GM12878 (cell line): ENCODE data around the gene LATS2. TPM values are rescaled to one million over a fixed set of nuclear protein-coding genes. Genes with fewer than 3 reads are reported as not detected.

Source experiments
- ATAC-seq: fragments of 200-7000 bp; cut with Tn5 transposase; 3 replicates; pipeline ENCODE4 v1.9.1; 2020; ENCODE audit warnings: mild to moderate bottlenecking, moderate library complexity
- BruUV-seq: library from RNA; stranded (reverse); fragments of 400-500 nt; replicated peaks from 2 replicates; lab custom pipeline; 2021; lab: Mats Ljungman, UMichigan
- CTCF ChIA-PET: fragments of 300-600 bp; sonication (Branson Sonifier 250); formaldehyde crosslinking; extraction: SDS; loops from one replicate; lab custom pipeline; 2021; ENCODE audit warnings: inconsistent platforms; lab: Yijun Ruan, JAX
- POLR2A ChIA-PET: fragments of 350-600 bp; formaldehyde crosslinking; extraction: SDS; loops from one replicate; lab custom pipeline; 2021; ENCODE audit warnings: inconsistent platforms; lab: Charles Lee
- RAD21 ChIA-PET: fragments of 300-600 bp; sonication (Branson Sonifier 250); formaldehyde crosslinking; loops from one replicate; lab custom pipeline; 2023; ENCODE audit warnings: antibody characterized with exemption; ENCODE audit not compliant: unreplicated experiment; lab: Charles Lee
- SMC1A ChIA-PET: fragments of 300-600 bp; sonication (Branson Sonifier 250); formaldehyde crosslinking; loops from one replicate; lab custom pipeline; 2023; ENCODE audit not compliant: unreplicated experiment, uncharacterized antibody; lab: Charles Lee
- DNase-seq: peaks from one replicate; pipeline ENCODE4 v3.0.0-alpha.2; 2011; ENCODE audit warnings: low read depth, low spot score
- FAIRE-seq: peaks from 3 replicates; lab custom pipeline; 2011; peaks lifted over from hg19 to GRCh38; lab: Jason Lieb, UNC
- H2AFZ ChIP-seq: 2 replicates; pipeline ENCODE4 v1.6.0; 2011; ENCODE audit warnings: low read depth, low read length, control low read depth; ENCODE audit not compliant: control insufficient read depth
- H3K27ac ChIP-seq: 2 replicates; pipeline ENCODE4 v1.5.1; 2011; ENCODE audit warnings: control low read depth; ENCODE audit not compliant: control insufficient read depth, insufficient read depth
- H3K27me3 ChIP-seq, 2 experiments: replicated peaks in 1 of 2; 2 replicates each; pipeline versions ENCODE4 v1.6.0 to v1.6.1; 2011; ENCODE audit warnings: low read length in 1 of 2; ENCODE audit not compliant: control insufficient read depth in 2 of 2, insufficient read depth in 2 of 2
- H3K36me3 ChIP-seq, 2 experiments: 2 replicates each; pipeline ENCODE4 v1.5.1; 2011; ENCODE audit warnings: low read length in 1 of 2; ENCODE audit not compliant: control insufficient read depth in 2 of 2, insufficient read depth in 2 of 2
- H3K4me1 ChIP-seq: 2 replicates; pipeline ENCODE4 v1.6.1; 2011; ENCODE audit warnings: mild to moderate bottlenecking, low read length, moderate library complexity, mixed read lengths; ENCODE audit not compliant: control insufficient read depth, insufficient read depth
- H3K4me2 ChIP-seq: 2 replicates; pipeline ENCODE4 v1.6.0; 2011; ENCODE audit warnings: control low read depth; ENCODE audit not compliant: control insufficient read depth, insufficient read depth
- H3K4me3 ChIP-seq: fragments of 200-600 bp; sonication (generic); 2 replicates; pipeline ENCODE4 v1.5.1; 2016
- H3K79me2 ChIP-seq: 2 replicates; pipeline ENCODE4 v1.6.0; 2011; ENCODE audit warnings: low read length; ENCODE audit not compliant: control insufficient read depth, insufficient read depth
- H3K9ac ChIP-seq: 2 replicates; pipeline ENCODE4 v1.8.0; 2011; ENCODE audit warnings: low read length, control low read depth, mixed read lengths; ENCODE audit not compliant: control insufficient read depth, insufficient read depth
- H3K9me3 ChIP-seq: replicated peaks from 3 replicates; pipeline ENCODE4 v1.5.1; 2011; ENCODE audit warnings: mild to moderate bottlenecking, low read length; ENCODE audit not compliant: control insufficient read depth, insufficient read depth
- H4K20me1 ChIP-seq: 2 replicates; pipeline ENCODE4 v1.6.0; 2011; ENCODE audit not compliant: control insufficient read depth, insufficient read depth
- CBFB ChIP-seq: IDR thresholded peaks from 2 replicates; pipeline ENCODE4 v1.6.1; 2016; ENCODE audit warnings: antibody characterized with exemption, low read depth
- CBX3 ChIP-seq: fragments of 200-600 bp; sonication (generic); IDR thresholded peaks from 2 replicates; pipeline ENCODE4 v1.6.1; 2016; ENCODE audit warnings: low read depth, borderline replicate concordance
- CHD4 ChIP-seq: fragments of 200-600 bp; sonication (generic); IDR thresholded peaks from 2 replicates; pipeline ENCODE4 v1.6.1; 2016; ENCODE audit warnings: mild to moderate bottlenecking
- GATAD2B ChIP-seq: fragments of 450-650 bp; conservative IDR thresholded peaks from 2 replicates; pipeline ENCODE4 v1.6.1; 2017; ENCODE audit warnings: low read depth, mild to moderate bottlenecking, moderate library complexity
- JUND ChIP-seq: IDR thresholded peaks from 2 replicates; pipeline ENCODE4 v1.6.1; 2012; ENCODE audit warnings: low read depth, mild to moderate bottlenecking, low read length, improper control_type of control experiment, moderate library complexity
- LARP7 ChIP-seq: fragments of 450-650 bp; IDR thresholded peaks from 2 replicates; pipeline ENCODE4 v1.6.1; 2017; ENCODE audit warnings: mild to moderate bottlenecking
- MEF2B ChIP-seq: fragments of 450-650 bp; IDR thresholded peaks from 2 replicates; pipeline ENCODE4 v1.6.1; 2018; ENCODE audit warnings: mild to moderate bottlenecking, moderate library complexity; ENCODE audit not compliant: partially characterized antibody, poor library complexity, severe bottlenecking
- NFXL1 ChIP-seq: fragments of 450-650 bp; IDR thresholded peaks from 2 replicates; pipeline ENCODE4 v1.6.1; 2017; ENCODE audit warnings: antibody characterized with exemption, mild to moderate bottlenecking, borderline replicate concordance
- POU2F2 ChIP-seq: IDR thresholded peaks from 3 replicates; pipeline ENCODE4 v1.6.1; 2011; ENCODE audit warnings: low read depth, mild to moderate bottlenecking, low read length, borderline replicate concordance
- RB1 ChIP-seq: fragments of 450-650 bp; formaldehyde crosslinking; IDR thresholded peaks from 2 replicates; pipeline ENCODE4 v1.6.1; 2017; ENCODE audit warnings: mild to moderate bottlenecking, borderline replicate concordance
- STAT3 ChIP-seq: IDR thresholded peaks from 2 replicates; pipeline ENCODE4 v1.6.1; 2011; ENCODE audit warnings: low read depth, low read length, improper control_type of control experiment
- ZNF217 ChIP-seq: fragments of 450-650 bp; IDR thresholded peaks from 2 replicates; pipeline ENCODE4 v1.6.1; 2017; ENCODE audit warnings: antibody characterized with exemption, mild to moderate bottlenecking
- WGBS: methylation state at CpG from one replicate; pipeline ENCODE4 v1.1.6; 2016; ENCODE audit warnings: low lambda C conversion rate; ENCODE audit not compliant: insufficient replicate concordance, insufficient coverage; ENCODE audit errors: missing lambda C conversion rate; 5-methylcytosine and 5-hydroxymethylcytosine counted together
- in situ Hi-C: fragments of 300-500 bp; cut with MboI; formaldehyde crosslinking; loops from 9 replicates; pipeline ENCODE4 v1.14.3; 2018; ENCODE audit warnings: mixed read lengths
- intact Hi-C: fragments of 100-400 bp; cut with micrococcal nuclease; formaldehyde crosslinking; loops from one replicate; pipeline ENCODE4 v1.14.2; 2022; ENCODE audit not compliant: unreplicated experiment
- polyA plus RNA-seq, 11 experiments: library from polyadenylated mRNA; depleted of rRNA in 4 of 11; unstranded in 6 of 11; stranded (reverse) in 5 of 11; fragments of >200 nt; fragmentation: Nextera tagmentation in 4 of 11; fragmentation: Illumina TruSeq in 1 of 11; extraction: Ambion mirVana in 4 of 11; extraction: Trizol in 1 of 11; gene quantifications; 1 replicate in 1 of 11; 2 replicates in 10 of 11; pipeline versions ENCODE4 v1.2.1 to v1.2.3, GENCODE V29; 2011 to 2016; ENCODE audit warnings: inconsistent platforms in 2 of 11, missing spikeins in 2 of 11, low read depth in 1 of 11
- total RNA-seq, 4 experiments: library from RNA; depleted of rRNA in 3 of 4; stranded (reverse); fragments of >200 nt in 3 of 4; fragmentation: Illumina TruSeq in 1 of 4; extraction: Trizol in 1 of 4; gene quantifications; 2 replicates each; pipeline versions ENCODE4 v1.2.1 to v1.2.3, GENCODE V29; 2013 to 2021
- TF ChIP-seq, protein P1 (sequence below): IDR thresholded peaks from 2 replicates; pipeline ENCODE4 v1.6.1; 2012; ENCODE audit warnings: improper control_type of control experiment, low read depth, low read length; ENCODE audit not compliant: insufficient replicate concordance
- TF ChIP-seq, protein P2 (sequence below): IDR thresholded peaks from 2 replicates; pipeline ENCODE4 v1.6.1; 2012; ENCODE audit warnings: low read length, inconsistent platforms
- TF ChIP-seq, protein P3 (sequence below): fragments of 450-650 bp; IDR thresholded peaks from 2 replicates; pipeline ENCODE4 v1.6.1; 2017; ENCODE audit warnings: low read depth, mild to moderate bottlenecking, moderate library complexity

LATS2 gene
- total and polyA plus RNA-seq, 10 of the 15 experiments (the other 5 are each of a cell fraction or from before 2014, with no cell fraction given): 0.90 to 7.8 (median 2.0) TPM

GRCh38 chr13:21008026-21008425 lies 53.4 kb downstream of the LATS2 start:
- WGBS: 72% methylated on average over 9 of the region's 11 CpGs
- ChIA-PET CTCF (no interaction called here), RAD21 (no interaction called here), SMC1A (no interaction called here), POLR2A (no interaction called here)
- FAIRE-seq (no peak), DNase-seq (no peak), ATAC-seq (no peak)
- in situ Hi-C loops: no loop called here
- no peaks in the 10 kb centered on the region for H4K20me1 ChIP-seq
- H3K4me2 ChIP-seq: no peak overlapping the region
- H3K27me3 ChIP-seq: no peaks in the 10 kb centered on the region
- H3K9me3 ChIP-seq: no peaks in the 10 kb centered on the region
- BruUV-seq: no TSS peak
- no peak for TF ChIP-seq CBX3
- no peak for TF ChIP-seq ZNF217
- TF ChIP-seq, protein P1, sequence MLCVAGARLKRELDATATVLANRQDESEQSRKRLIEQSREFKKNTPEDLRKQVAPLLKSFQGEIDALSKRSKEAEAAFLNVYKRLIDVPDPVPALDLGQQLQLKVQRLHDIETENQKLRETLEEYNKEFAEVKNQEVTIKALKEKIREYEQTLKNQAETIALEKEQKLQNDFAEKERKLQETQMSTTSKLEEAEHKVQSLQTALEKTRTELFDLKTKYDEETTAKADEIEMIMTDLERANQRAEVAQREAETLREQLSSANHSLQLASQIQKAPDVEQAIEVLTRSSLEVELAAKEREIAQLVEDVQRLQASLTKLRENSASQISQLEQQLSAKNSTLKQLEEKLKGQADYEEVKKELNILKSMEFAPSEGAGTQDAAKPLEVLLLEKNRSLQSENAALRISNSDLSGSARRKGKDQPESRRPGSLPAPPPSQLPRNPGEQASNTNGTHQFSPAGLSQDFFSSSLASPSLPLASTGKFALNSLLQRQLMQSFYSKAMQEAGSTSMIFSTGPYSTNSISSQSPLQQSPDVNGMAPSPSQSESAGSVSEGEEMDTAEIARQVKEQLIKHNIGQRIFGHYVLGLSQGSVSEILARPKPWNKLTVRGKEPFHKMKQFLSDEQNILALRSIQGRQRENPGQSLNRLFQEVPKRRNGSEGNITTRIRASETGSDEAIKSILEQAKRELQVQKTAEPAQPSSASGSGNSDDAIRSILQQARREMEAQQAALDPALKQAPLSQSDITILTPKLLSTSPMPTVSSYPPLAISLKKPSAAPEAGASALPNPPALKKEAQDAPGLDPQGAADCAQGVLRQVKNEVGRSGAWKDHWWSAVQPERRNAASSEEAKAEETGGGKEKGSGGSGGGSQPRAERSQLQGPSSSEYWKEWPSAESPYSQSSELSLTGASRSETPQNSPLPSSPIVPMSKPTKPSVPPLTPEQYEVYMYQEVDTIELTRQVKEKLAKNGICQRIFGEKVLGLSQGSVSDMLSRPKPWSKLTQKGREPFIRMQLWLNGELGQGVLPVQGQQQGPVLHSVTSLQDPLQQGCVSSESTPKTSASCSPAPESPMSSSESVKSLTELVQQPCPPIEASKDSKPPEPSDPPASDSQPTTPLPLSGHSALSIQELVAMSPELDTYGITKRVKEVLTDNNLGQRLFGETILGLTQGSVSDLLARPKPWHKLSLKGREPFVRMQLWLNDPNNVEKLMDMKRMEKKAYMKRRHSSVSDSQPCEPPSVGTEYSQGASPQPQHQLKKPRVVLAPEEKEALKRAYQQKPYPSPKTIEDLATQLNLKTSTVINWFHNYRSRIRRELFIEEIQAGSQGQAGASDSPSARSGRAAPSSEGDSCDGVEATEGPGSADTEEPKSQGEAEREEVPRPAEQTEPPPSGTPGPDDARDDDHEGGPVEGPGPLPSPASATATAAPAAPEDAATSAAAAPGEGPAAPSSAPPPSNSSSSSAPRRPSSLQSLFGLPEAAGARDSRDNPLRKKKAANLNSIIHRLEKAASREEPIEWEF: no peak
- TF ChIP-seq, protein P2, sequence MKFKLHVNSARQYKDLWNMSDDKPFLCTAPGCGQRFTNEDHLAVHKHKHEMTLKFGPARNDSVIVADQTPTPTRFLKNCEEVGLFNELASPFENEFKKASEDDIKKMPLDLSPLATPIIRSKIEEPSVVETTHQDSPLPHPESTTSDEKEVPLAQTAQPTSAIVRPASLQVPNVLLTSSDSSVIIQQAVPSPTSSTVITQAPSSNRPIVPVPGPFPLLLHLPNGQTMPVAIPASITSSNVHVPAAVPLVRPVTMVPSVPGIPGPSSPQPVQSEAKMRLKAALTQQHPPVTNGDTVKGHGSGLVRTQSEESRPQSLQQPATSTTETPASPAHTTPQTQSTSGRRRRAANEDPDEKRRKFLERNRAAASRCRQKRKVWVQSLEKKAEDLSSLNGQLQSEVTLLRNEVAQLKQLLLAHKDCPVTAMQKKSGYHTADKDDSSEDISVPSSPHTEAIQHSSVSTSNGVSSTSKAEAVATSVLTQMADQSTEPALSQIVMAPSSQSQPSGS: no peak
- TF ChIP-seq STAT3: no peak
- TF ChIP-seq RB1: no peak
- no peak for TF ChIP-seq CHD4
- no peak for TF ChIP-seq GATAD2B
- no peak for TF ChIP-seq MEF2B
- TF ChIP-seq NFXL1: no peak
- TF ChIP-seq LARP7: no peak
- no peak for TF ChIP-seq POU2F2
- TF ChIP-seq, protein P3, sequence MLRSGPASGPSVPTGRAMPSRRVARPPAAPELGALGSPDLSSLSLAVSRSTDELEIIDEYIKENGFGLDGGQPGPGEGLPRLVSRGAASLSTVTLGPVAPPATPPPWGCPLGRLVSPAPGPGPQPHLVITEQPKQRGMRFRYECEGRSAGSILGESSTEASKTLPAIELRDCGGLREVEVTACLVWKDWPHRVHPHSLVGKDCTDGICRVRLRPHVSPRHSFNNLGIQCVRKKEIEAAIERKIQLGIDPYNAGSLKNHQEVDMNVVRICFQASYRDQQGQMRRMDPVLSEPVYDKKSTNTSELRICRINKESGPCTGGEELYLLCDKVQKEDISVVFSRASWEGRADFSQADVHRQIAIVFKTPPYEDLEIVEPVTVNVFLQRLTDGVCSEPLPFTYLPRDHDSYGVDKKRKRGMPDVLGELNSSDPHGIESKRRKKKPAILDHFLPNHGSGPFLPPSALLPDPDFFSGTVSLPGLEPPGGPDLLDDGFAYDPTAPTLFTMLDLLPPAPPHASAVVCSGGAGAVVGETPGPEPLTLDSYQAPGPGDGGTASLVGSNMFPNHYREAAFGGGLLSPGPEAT: no peak
- no peak for TF ChIP-seq CBFB
- no peak for TF ChIP-seq JUND
- H3K4me3 ChIP-seq: no peak overlapping the region
- H2AFZ ChIP-seq: no peak overlapping the region
- no peaks in the 10 kb centered on the region for H3K79me2 ChIP-seq
- H3K4me1 ChIP-seq: no peaks in the 10 kb centered on the region; the same call in 1 of the 2 replicates
- no peaks in the 10 kb centered on the region for H3K36me3 ChIP-seq
- no peak overlapping the region for H3K9ac ChIP-seq
- intact Hi-C loops: no loop called here
- H3K27ac ChIP-seq: no peak overlapping the region
